SH-SY5Y (cell line): ENCODE measurements around the gene ASCC1.

Experiments
- GATA2 ChIP-seq: IDR thresholded peaks from 2 replicates; pipeline ENCODE4 v1.6.1; 2011; ENCODE audit warnings: mild to moderate bottlenecking, low read depth, low read length
- GATA3 ChIP-seq: IDR thresholded peaks from 2 replicates; pipeline ENCODE4 v1.6.1; 2011; ENCODE audit warnings: low read depth, mild to moderate bottlenecking, low read length, moderate library complexity

ASCC1 gene

GRCh38 chr10:72073708-72074573, 142.1 kb downstream of the ASCC1 start:
- TF ChIP-seq GATA3 (no peak), GATA2 (no peak)

DNA sequence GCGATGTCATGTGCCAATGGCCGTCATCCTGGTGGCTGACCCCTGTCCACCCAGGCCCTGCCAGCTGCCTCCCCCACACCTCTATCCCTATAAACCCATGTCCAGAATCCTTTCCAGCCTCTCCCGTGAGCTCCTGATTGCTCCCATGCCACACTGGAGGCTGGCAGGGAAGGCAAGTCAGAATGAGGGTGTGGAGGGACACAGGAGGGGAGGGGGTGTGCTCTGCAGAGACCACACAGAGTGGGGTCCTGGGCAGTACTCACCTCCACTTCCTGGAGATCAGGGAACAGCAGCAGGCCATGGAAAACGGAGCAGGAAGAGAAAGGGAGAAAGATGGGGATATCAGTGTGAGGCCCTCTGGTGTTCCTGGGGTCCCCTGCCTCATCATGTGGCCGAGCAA, 143.4 kb downstream of the ASCC1 start:
- no peak for TF ChIP-seq GATA2
- TF ChIP-seq GATA3, result no peak

GRCh38 chr10:72072046-72072445, 144.0 kb downstream of the ASCC1 start:
- TF ChIP-seq GATA2 (no peak), GATA3 (no peak)

GRCh38 chr10:72069751-72070526, 146.1 kb downstream of the ASCC1 start:
- no peak for TF ChIP-seq GATA2
- no peak for TF ChIP-seq GATA3

- TF ChIP-seq GATA3, result no peak
- no peak for TF ChIP-seq GATA2
Observed at GRCh38 chr10:72068901-72069446, 147.1 kb downstream of the ASCC1 start.

DNA sequence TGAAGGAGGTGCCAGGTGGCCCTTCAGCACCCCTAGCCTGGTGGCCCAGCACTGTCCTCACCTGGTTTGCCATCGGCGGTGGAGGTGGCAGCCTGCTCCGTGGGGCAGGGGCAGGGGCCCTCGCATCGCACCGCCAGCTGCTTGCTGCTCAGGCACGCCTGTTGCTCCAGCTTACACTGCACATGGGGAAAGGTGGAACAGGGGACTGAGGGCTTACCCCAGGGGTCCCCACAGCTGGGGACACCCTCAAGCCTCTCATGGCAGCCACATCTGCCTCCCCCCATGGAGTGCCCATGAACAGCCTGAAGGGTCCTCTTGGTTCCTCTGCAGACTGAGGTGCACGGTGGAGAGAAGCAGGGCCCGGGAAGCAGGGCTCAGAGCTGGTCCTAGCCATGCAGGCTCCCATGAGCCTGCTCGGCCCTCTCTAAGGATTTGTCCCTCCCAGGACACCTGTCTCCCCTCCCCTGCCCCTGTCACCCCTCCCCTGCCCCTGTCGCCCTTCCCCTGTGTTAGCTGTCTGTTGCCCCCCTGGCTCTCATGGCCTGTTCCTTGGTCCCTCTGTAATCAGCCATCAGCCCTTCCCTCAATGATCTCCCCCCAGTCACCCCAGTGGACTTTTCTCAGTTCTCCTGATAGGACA, 147.8 kb downstream of the ASCC1 start:
- TF ChIP-seq GATA3 (no peak), GATA2 (no peak)

DNA sequence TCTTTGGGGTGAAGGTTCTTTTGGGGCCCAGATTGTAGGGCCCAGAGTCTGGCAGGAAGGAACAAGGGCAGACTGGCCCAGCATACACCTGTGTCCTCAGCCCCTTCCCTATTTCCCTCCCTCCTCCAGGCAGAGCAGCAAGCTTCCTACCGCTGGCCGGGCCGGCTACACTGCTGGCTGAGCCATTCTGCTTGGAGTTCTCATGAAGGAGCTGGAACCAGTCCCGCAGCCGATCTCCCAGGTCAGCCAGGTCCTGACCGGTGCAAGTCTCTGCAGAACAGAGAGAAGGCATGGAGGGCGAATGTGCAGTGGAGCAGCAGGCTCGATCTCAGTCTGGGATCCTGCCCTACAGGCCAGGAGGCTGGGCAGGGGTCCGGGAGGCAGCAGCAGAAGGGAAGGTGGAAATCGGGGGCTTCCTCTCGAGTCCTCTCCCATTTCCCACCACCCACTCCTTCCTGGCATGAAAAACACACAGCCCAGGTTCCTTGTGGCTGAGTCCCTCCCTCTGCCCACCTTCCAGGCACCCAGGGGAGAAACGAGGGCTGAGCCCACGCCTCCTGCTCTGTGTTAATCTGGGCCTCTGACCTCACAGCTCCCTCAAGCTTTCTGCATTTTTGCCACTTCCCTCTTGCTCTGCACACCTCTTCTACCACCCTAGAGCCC, 148.5 kb downstream of the ASCC1 start:
- TF ChIP-seq GATA2 (no peak), GATA3 (no peak)

- TF ChIP-seq GATA3 (no peak), GATA2 (no peak)
Observed at GRCh38 chr10:72066318-72067284, 149.5 kb downstream of the ASCC1 start.

DNA sequence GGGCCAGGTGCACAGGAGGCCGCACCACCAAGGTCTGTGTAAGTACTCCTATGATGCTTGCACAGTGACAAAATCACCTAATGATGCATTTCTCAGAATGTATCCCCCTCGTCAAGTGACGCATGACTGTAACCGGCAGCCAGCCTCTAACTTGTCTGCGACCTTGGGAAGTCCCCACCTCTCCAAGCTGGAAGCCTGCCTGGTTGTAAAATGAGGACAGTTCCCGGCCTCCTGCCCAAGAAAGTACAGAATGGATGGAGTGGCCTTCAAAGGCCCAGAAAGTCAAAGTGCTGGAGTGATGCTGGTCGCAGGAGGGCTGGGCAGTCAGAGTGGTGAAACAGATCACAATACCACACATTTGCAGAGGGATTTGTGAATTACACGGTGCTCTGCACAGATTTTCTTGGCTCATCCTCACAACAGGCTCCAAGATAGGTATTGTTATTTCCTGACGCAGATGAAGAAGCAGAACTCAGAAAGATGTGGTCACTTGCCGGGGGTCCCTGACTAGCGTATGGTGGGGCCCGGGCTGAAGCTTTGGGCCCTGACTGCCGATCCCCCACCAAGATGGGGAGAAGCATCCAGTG, 150.5 kb downstream of the ASCC1 start:
- no peak for TF ChIP-seq GATA2
- TF ChIP-seq GATA3, result no peak

DNA sequence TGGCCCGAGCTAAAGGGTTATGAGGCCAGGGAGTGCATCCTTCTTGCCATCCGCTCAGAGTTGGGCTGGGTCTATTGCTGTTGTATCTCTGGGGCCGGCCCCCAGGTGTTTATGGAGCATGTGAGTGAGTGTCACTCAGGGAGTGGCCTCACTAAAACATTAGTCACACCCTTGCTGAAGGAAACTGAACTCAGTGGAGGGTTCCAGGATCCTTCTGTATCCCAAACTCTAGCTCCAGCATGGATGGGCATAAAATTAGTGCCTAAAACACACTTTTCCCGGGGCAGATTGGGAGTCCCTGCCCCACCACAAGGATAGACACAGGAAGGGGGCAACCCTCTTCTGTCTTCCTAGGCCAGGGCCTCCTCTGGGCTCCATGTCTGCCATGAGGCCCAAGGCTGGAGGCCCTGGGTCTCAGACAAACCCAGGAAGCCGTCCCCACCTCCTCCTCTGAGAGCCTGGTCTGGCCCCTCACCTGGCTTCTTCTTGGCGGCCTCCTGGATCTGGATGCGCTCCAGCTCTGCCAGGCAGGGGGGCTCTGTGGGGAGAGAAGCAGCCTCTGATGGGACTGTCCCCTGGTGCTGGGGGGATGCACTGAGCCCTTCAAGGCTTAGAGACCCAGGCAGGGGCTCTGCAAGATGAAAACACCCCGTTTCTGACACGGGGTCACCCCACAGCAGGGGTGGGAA, 152.2 kb downstream of the ASCC1 start:
- TF ChIP-seq GATA2 (no peak), GATA3 (no peak)

GRCh38 chr10:72062832-72063702, 153.0 kb downstream of the ASCC1 start:
- TF ChIP-seq GATA2 (no peak), GATA3 (no peak)
